ENCODE results near the gene FOXI1.

Gene FOXI1

GRCh38 chr5:170131235-170131634, 25.5 kb downstream of the FOXI1 start:
- TF ChIP-seq ZNF530 (tag by site-specific recombination; IDR thresholded peaks at IDR 0.05; ENCODE audit: low read depth) (no peak), HOXD13 (CRISPR knock-in tag; IDR thresholded peaks at IDR 0.05; ENCODE audit: borderline replicate concordance) (no peak), ZSCAN18 (tag by site-specific recombination; IDR thresholded peaks at IDR 0.05) (no peak), ZNF18 (tag by site-specific recombination; IDR thresholded peaks at IDR 0.05) (no peak), ZNF10 (tag by site-specific recombination; IDR thresholded peaks at IDR 0.05) (no peak), TRIM28 (IDR thresholded peaks at IDR 0.05; ENCODE audit: borderline replicate concordance, low read length) (no peak), ZNF280D (tag by site-specific recombination; IDR thresholded peaks at IDR 0.05) (no peak), SP2 (tag by site-specific recombination; IDR thresholded peaks at IDR 0.05) (no peak), OSR2 (tag by site-specific recombination; IDR thresholded peaks at IDR 0.05) (no peak), ZNF112 (tag by site-specific recombination; IDR thresholded peaks at IDR 0.05) (no peak), ZNF639 (tag by site-specific recombination; IDR thresholded peaks at IDR 0.05) (no peak), OVOL3 (tag by site-specific recombination; IDR thresholded peaks at IDR 0.05) (no peak), ELK4 (IDR thresholded peaks at IDR 0.05; ENCODE audit: borderline replicate concordance, low read depth, low read length) (no peak)
- TF ChIP-seq, protein P1, sequence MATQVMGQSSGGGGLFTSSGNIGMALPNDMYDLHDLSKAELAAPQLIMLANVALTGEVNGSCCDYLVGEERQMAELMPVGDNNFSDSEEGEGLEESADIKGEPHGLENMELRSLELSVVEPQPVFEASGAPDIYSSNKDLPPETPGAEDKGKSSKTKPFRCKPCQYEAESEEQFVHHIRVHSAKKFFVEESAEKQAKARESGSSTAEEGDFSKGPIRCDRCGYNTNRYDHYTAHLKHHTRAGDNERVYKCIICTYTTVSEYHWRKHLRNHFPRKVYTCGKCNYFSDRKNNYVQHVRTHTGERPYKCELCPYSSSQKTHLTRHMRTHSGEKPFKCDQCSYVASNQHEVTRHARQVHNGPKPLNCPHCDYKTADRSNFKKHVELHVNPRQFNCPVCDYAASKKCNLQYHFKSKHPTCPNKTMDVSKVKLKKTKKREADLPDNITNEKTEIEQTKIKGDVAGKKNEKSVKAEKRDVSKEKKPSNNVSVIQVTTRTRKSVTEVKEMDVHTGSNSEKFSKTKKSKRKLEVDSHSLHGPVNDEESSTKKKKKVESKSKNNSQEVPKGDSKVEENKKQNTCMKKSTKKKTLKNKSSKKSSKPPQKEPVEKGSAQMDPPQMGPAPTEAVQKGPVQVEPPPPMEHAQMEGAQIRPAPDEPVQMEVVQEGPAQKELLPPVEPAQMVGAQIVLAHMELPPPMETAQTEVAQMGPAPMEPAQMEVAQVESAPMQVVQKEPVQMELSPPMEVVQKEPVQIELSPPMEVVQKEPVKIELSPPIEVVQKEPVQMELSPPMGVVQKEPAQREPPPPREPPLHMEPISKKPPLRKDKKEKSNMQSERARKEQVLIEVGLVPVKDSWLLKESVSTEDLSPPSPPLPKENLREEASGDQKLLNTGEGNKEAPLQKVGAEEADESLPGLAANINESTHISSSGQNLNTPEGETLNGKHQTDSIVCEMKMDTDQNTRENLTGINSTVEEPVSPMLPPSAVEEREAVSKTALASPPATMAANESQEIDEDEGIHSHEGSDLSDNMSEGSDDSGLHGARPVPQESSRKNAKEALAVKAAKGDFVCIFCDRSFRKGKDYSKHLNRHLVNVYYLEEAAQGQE (tag by site-specific recombination; IDR thresholded peaks at IDR 0.05), result no peak
- TF ChIP-seq, protein P2, sequence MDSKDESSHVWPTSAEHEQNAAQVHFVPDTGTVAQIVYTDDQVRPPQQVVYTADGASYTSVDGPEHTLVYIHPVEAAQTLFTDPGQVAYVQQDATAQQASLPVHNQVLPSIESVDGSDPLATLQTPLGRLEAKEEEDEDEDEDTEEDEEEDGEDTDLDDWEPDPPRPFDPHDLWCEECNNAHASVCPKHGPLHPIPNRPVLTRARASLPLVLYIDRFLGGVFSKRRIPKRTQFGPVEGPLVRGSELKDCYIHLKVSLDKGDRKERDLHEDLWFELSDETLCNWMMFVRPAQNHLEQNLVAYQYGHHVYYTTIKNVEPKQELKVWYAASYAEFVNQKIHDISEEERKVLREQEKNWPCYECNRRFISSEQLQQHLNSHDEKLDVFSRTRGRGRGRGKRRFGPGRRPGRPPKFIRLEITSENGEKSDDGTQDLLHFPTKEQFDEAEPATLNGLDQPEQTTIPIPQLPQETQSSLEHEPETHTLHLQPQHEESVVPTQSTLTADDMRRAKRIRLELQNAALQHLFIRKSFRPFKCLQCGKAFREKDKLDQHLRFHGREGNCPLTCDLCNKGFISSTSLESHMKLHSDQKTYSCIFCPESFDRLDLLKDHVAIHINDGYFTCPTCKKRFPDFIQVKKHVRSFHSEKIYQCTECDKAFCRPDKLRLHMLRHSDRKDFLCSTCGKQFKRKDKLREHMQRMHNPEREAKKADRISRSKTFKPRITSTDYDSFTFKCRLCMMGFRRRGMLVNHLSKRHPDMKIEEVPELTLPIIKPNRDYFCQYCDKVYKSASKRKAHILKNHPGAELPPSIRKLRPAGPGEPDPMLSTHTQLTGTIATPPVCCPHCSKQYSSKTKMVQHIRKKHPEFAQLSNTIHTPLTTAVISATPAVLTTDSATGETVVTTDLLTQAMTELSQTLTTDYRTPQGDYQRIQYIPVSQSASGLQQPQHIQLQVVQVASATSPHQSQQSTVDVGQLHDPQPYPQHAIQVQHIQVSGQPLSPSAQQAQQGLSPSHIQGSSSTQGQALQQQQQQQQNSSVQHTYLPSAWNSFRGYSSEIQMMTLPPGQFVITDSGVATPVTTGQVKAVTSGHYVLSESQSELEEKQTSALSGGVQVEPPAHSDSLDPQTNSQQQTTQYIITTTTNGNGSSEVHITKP (tag by site-specific recombination; IDR thresholded peaks at IDR 0.05), result no peak
- TF ChIP-seq, protein P3, sequence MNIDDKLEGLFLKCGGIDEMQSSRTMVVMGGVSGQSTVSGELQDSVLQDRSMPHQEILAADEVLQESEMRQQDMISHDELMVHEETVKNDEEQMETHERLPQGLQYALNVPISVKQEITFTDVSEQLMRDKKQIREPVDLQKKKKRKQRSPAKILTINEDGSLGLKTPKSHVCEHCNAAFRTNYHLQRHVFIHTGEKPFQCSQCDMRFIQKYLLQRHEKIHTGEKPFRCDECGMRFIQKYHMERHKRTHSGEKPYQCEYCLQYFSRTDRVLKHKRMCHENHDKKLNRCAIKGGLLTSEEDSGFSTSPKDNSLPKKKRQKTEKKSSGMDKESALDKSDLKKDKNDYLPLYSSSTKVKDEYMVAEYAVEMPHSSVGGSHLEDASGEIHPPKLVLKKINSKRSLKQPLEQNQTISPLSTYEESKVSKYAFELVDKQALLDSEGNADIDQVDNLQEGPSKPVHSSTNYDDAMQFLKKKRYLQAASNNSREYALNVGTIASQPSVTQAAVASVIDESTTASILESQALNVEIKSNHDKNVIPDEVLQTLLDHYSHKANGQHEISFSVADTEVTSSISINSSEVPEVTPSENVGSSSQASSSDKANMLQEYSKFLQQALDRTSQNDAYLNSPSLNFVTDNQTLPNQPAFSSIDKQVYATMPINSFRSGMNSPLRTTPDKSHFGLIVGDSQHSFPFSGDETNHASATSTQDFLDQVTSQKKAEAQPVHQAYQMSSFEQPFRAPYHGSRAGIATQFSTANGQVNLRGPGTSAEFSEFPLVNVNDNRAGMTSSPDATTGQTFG (tag by site-specific recombination; IDR thresholded peaks at IDR 0.05; ENCODE audit: borderline replicate concordance), result no peak
- no peak overlapping the region for H3K4me3 ChIP-seq (ENCODE audit: low read depth, low read length)
- H3K9me3 ChIP-seq (ENCODE audit: control insufficient read depth, insufficient read depth, low read depth, low read length), result no peaks in the 10 kb centered on the region; the same call in 1 of the 2 replicates
- CTCF ChIA-PET, result interaction anchor here (1.3 to 1.4 kb wide), 2 partner anchors 30 to 60 kb away, joined by 3 to 4 read pairs; no protein-coding TSS in a partner anchor
- H3K4me1 ChIP-seq (ENCODE audit: control insufficient read depth, insufficient read depth, low read length), result no peaks in the 10 kb centered on the region
- no peaks in the 10 kb centered on the region for H3K36me3 ChIP-seq (ENCODE audit: control insufficient read depth in 2 of 2, insufficient read depth in 1 of 2, low read length in 2 of 2)
- POLR2A ChIA-PET, result no interaction called here
- H3K27ac ChIP-seq (ENCODE audit: extremely low read depth, low read depth, low read length), result no peak overlapping the region

All from HEK293 (cell line).